Measurements from ENCODE around the gene SLC17A8.

SLC17A8 gene

DNA sequence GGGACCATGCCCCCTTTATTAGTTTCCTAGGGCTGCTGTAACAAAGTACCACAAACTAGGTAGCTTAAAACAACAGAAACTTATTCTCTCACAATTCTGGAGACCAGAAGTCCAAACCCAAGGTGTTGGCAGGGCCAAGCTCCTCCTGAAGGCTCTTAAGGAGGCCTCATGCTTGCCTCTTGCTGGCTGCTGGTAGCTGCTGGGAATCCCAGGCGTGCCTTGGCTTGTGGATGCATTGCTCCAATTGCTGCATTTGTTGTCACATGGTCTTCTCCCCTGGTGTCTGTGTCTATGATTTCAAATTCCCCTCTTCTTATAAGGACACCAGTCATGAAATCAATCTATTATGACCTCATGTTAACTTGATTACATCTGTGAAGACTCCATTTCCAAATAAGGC is 11.2 kb downstream of the SLC17A8 start:
- FAIRE-seq: no peak

DNA sequence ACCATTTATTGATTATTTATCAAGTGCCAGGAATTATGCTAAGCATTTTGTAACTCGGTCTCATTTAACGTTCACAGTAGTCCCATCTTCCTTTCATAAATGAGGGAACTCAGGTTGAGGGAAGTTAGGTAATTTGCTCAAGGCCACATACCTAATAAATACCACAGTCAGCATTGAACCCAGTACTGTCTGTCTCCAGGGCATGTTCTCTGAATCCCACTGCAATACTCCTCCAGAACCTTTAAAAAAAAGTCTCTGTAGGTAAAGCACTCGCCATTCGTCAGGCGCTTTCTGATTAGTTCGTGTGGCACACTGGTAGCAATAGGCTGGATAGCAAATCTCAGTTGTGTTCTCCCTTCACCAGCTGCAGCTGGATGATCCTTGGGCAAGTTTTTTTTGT is 14.3 kb downstream of the SLC17A8 start:
- FAIRE-seq (no peak), DNase-seq (ENCODE audit: low spot score) (no peak)

More for the DNA sequence above, 11.2 kb downstream of the SLC17A8 start:
- no peak for DNase-seq (ENCODE audit: low spot score)

DNA sequence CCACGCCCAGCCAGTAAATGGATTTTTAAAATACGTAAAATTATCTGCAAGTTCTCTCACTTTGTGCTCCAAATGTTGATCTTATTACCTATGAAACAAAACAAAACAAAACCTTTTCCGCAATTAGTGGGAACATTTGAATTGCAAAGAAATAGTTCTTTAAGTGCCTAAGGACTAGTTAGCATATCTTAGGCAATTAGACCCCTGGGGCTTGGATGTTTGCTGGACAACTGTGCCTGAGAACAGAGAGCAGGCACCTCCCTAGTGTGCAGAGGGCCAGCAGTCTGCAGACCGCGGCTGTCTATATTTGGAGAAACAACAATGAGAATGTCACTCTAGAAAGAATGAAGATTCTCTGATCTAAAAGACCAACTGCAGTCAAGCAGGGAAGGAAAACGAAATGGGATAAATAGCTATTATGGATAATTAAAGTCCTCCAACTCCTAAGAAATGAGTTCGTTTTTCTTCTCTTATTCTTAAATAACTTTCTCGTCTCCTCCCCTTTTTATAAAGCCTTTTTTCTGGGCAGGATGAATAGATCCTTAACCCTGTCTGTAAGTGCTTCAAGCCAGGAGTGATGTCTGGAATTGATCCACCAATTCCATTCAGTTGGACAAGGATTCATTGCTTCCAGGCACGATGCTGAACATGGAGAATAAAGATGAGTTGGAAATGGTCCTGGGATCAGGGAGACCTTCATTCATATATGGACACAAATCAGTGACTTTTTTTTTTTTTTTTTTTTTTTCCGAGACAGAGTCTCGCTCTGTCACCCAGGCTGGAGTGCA is 16.2 kb downstream of the SLC17A8 start:
- FAIRE-seq (no peak), DNase-seq (ENCODE audit: low spot score) (no peak)

DNA sequence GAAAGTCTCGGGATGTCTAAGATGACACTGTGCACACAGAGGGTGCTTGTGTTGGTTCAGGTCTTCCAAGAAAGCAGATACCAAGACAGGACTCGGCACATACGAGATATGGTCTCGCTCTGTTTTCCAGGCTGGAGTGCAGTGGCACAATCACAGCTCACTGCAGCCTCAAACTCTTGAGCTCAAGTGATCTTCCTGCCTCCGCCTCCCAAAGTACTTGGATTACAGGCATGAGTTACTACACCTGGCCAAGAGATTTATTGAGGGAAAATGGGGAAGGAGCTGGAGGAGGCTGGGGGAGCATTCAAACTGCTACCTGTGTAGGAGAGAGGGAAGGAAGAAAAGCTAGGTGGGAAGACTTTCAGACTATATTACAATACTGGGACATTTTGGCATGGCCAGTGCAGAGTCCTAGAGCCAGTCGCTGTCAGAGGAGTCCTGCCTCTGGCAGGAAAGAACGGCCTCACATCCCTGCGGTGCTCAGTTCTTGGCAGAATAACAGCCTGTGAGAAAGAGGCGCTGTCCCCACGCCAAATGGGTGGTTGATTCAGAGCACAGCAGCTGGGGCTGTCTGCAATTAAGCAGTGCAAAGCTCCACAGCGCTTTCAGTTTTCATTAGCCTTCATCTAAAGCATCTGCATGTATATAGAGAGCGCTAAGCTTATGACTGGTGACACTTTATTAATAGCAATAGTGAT is 18.3 kb downstream of the SLC17A8 start:
- FAIRE-seq (no peak), DNase-seq (ENCODE audit: low spot score) (no peak)

DNA sequence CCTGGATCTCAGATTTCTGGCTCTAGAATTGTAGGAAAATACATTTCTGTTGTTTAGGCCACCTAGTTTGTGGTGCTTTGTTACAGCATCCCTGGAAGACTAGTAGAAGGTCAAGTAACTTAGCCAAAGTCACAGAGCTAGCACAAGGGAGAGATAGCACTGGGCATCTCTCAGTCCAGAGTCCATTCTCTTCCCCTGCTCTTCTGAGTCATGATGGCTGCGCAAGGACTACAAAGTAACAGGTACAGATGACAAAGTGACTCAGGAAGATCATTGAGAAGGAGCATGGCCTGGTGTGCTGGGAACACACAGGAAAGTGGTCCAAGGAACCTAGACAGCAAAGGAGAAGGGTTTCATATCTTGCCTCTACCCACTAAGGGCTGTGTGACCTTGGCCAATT is 19.3 kb downstream of the SLC17A8 start:
- no peak for FAIRE-seq

DNA sequence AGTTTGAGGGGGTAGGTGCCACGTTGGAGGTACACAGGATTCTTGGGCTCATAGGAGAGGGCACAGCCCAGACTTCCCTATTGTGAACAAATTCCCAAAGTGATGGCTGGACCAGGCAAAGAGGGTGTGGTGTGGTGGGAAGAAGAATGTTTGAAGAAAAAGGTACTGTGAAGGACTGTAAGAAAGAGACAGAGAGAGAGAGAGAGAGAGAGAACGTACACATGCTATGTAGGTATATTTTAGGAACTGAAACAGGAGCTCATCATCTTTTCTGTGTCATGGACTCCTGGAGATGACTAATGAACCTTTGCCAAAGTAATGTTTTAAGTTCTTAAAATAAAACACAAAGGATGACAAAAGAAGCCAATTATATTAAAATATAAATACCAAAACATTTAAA is 24.5 kb downstream of the SLC17A8 start:
- FAIRE-seq (no peak), DNase-seq (ENCODE audit: low spot score) (no peak)

More for the DNA sequence above, 19.3 kb downstream of the SLC17A8 start:
- DNase-seq (ENCODE audit: low spot score): no peak

DNA sequence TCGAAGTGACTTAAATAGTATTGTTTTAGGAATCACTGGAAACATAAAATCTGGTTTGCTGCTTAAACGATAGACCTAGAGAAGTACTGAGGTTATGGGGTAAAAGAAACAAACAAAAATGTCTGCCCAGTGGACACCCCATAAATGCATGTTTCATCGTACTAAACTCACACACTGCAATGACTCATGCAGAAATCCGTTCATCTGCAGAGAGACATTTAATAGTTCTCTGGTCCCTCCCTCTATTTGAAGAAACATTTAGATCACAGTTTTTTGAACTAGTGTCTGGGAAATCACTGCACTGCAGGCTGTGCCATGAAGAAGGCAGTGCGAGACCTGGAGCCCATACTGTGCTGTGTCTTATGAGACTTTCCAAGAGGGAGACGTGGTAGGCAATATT is 25.5 kb downstream of the SLC17A8 start:
- FAIRE-seq (no peak), DNase-seq (ENCODE audit: low spot score) (no peak)

DNA sequence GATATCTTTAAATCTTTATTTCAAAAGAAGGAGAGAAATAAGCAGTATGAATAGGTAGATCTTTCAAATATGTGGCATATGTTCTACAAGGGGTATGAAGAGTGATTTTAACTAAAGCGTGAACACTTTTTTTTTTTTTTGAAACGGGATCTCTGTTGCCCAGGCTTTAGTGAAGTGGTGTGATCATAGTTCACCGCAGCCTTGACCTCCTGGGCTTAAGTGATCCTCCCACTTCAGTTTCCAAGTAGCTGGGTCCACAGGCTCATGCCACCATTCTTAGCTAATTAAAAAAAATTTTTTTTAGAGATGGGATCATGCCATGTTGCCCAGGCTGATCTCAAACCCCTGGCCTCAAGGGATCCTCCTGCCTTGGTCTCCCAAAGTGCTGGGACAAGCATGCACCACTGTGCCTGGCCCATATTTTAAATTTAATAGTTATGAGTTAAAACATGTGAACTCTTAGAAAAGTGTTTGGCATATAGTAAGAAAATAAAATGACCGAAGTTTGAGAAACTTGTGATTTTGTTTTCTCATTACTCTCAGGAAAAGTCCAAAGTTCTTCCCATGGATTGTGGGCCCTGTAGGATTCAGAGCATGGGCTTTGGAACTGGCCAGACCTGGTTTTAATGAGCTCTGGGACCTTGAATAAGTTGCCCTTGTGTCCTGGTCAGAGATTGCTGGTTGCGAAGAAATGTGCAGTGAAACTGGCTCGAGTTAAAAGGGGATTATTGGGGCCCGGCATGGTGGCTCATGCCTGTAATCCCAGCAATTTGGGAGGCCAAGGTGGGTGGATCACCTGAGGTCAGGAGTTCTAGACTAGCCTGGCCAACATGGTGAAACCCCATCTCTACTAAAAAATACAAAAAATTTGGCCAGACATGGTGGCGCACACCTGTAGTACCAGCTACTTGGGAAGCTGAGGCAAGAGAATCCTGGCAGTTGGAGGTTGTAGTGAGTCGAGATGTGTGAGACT is 27.0 kb downstream of the SLC17A8 start:
- FAIRE-seq: no peak
- DNase-seq (ENCODE audit: low spot score): no peak

DNA sequence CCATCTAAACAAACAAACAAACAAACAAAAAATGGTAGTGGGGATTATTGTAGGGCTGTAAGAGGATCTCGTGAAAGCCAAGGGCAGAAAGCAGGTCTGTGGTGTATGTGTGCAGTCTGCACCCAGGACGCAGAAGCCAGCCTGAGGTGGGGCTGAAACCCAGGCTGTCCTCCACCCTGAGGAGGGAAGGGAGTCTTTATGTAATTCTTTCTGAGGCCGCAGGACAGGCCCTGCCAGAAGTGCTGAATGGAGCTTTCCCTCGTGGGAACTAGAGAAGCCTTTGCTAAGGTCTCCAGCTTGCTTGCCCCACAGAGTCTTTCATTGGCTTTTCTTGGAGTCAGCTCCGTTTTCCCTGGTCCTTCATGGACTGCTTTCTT is 27.7 kb downstream of the SLC17A8 start:
- DNase-seq (ENCODE audit: low spot score) (no peak), FAIRE-seq (no peak)

DNA sequence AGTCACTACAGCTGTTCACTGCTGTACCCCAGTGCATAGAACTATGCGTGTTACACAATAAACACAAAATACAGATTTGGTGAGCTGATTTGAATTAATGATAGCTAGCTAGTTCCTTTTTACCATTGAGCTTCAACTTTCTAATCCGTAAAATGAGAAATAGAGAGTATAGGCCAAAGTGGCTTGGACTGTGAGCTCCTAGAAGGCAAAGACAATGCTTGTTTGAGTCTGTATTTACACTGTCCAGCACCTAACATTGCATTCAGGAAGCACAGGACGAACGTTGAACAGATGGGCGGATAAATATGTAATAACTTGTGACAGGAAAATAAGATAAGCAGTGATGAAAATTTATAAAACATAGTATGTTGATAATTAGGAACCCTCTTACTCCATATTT is 31.5 kb downstream of the SLC17A8 start:
- FAIRE-seq (no peak), DNase-seq (ENCODE audit: low spot score) (no peak)

DNA sequence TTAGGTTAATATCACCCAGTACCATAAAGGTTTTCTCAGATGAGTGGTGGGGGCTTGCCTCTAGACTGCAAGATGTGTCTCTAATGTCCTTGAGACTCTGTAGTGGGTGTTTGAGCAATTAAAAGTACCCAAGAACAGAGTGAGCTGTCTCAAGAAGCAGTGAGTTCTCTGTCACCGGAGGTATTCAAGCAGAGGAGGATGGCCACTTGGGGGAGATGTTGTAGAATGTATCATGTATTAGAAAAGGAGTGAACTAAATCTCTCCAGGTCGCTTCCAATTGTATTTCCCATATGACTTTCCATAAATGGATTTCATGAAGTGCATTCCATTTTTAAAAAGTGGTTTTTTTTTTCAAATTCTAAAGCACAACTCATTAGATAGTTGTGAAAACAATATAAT is 35.0 kb downstream of the SLC17A8 start:
- DNase-seq (ENCODE audit: low spot score) (peak; percentile 10), FAIRE-seq (no peak)

DNA sequence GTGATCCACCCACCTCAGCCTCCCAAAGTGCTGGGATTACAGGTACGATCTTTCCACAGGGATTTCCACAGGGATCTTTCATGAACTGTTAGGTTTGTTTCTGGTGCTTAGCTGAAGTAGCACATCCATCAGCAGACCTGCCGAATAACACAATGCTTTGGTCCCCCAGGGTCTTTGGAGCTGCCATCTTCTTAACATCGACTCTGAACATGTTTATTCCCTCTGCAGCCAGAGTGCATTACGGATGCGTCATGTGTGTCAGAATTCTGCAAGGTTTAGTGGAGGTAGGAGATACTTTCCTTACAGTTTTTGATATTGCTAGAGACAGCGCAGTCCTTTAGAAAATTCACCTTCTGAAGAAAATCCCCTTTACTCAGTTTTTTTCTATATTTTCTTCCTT is 36.3 kb downstream of the SLC17A8 start:
- no peak for FAIRE-seq
- DNase-seq (ENCODE audit: low spot score): no peak

DNA sequence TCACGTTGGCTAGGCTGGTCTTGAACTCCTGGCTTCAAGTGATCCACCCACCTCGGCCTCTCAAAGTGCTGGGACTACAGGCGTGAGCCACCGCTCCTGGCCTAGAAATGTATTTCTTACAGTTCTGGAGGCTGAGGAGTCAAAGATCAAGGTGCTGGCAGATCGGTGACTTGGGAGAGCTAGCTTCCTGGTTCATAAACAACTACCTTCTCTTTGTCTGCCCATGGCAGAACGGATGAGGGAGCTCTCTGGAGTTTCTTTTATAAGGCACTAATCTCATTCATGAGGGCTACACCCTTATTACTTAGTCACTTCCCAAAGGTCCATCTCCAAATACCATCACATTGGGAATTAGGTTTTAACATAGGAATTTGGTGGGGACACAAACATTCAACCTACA is 38.9 kb downstream of the SLC17A8 start:
- DNase-seq (ENCODE audit: low spot score): no peak
- no peak for FAIRE-seq

DNA sequence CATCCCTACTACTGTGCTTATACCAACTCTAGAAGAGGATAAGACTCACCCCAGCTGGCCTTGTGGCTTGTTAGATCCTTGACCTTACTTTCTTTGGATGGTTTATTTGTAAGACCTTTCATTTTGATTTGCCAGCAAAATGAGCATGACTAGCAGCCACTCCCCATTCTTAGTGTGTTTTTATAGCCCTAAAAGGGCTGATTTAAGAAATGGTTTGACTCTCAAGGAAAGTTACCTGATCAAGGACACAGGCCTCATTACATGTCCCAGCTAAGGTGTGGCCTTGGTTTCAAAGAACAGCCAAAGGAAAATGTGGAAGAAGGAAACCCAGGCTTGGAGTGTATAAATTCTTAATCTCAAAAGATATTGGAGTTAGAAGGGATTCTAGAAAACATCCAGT is 41.4 kb downstream of the SLC17A8 start:
- FAIRE-seq (no peak), DNase-seq (ENCODE audit: low spot score) (no peak)

DNA sequence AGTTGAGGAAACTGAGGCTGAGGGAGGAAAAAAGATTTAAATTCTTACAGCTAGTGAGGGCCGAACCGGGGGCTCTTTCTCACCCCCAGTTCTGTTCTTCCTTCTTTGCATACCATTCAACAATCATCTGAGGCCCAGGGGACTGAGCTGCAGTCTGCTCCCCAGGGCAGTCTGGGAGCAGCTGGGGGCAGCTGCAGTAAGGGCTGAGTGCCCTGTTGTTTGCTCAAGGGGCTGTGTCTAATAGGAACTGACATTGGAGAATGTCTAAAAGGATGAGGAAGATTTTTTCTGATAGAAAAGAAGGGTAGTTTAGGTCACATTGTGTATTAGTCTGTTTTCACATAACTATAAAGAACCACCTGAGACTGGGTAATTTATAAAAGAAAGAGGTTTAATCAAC is 42.2 kb downstream of the SLC17A8 start:
- FAIRE-seq (no peak), DNase-seq (ENCODE audit: low spot score) (no peak)

DNA sequence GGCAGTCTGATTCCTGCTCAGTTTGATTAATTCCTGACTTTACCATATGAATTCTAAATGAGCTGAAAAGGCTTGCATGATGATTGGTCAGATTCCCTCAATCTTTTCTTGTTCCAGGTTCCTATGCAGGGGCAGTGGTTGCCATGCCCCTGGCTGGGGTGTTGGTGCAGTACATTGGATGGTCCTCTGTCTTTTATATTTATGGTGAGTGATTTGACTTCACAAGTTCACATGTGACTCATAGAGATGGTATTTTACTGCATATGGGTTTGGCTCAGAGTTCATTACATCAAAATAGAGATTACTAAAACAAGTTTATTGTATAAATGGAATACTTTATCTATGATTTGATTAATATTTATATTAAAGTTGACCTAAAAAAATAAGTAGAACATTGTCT is 44.8 kb downstream of the SLC17A8 start:
- FAIRE-seq: peak; percentile 66
- peak; percentile 28 for DNase-seq (ENCODE audit: low spot score)

DNA sequence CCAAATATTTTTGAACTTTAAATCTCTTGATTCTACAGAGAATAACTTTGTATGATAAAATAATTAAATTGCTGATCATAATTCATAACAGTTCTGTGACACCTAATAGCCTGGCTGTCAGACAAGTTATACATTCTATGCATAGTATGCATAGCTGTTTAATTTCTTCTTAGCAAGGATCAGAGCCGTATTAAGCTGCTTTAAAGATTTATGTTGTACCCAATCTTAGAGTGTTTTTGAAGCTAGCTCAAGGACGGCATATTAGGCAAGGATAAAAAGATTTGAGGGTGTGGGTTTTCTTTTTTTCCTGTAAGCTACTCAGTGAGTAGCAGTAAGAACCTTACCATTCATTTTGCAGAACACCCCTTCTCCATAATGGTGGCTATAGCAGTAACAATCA is 45.9 kb downstream of the SLC17A8 start:
- FAIRE-seq (no peak), DNase-seq (ENCODE audit: low spot score) (no peak)

DNA sequence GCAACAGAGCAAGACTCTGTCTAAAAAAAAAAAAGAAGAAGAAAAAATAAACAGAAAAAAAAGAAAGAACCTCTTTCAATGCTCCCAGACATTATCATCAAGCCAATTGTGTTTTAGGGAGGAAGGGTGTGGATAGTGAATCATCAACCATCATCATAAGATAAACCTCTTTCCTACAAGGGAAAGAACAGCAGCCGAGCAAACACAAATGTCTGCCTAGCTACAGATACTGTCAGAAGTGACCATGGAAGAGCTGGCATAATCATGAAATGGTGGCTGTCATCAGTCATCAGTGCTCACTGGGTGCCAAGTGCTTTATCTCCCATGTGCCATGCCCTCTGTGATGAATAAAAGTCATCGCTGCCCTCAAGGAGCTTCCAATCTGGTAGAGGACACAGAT is 46.6 kb downstream of the SLC17A8 start:
- FAIRE-seq: no peak
- no peak for DNase-seq (ENCODE audit: low spot score)

DNA sequence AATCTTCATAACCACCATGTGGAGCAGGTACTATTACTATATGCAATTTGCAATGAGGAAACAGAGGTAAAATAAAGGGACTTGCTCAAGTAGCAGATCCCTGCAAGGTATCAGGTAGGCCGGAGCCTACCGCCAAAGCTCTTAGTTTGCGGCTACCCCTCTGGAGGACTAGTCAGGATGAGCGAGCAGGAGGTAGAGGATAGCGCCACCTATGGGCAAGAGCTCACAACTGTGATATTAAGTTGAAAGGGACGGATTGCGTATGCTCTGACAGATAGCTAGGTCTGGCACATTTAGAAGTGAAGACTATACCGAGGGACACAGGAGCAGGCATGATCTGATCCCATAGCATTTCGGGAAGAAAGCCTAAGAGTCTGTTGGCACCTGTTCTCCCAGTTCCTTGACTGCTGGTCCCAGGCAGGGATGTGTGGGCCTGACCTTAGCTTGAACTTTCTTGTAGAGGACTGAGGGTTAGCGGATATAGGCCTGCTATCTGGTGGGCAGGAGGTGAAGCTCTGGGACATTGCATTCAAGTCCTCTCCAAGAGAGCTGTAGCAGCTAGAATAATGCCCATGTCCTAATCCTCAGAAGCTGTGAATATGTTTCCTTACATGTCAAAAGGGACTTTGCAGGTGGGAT is 48.0 kb downstream of the SLC17A8 start:
- FAIRE-seq (no peak), DNase-seq (ENCODE audit: low spot score) (no peak)

DNA sequence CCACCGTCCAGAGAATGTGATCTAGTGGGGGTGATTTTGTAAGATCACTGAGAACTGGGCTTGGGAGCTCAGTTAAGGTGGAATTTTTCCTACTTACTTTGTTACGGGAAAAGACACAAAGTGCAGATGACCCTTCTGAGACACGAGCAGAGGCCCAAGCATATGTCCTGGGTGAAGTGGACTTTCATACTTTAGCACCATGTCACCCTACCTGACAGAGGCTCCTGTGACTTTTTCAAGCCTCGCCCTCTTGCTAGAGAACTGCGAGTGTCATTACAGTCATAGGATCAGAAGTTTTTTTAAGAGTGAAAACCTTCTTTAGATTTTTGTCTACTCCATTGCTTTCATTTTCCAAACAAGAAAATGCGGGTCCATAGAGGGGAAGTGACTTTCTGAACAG is 56.1 kb downstream of the SLC17A8 start:
- no peak for DNase-seq (ENCODE audit: low spot score)

DNA sequence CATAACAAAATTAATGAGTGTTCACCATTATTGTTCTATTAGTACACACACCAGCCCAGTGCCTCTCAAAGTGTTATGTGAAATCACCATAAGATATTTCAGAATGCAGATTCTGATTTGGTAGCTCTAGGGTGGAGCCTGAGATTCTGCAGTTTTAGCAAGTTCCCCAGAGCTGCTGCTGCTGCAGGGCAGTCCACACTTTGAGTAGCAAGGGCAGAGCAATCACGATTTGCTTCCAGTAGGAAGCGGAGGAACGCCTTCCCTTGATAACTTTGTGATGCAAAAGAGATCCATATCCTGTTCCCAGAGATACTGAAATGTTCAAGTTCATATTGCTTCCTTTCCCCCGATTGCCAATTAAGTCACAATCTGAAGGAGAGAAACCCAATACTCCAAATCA is 57.9 kb downstream of the SLC17A8 start:
- DNase-seq (ENCODE audit: low spot score) (no peak), FAIRE-seq (no peak)

More for the DNA sequence above, 56.1 kb downstream of the SLC17A8 start:
- FAIRE-seq: no peak

Measured in RCC 7860 (cell line).